ENCODE data around the gene LGR5.

The LGR5 gene

DNA sequence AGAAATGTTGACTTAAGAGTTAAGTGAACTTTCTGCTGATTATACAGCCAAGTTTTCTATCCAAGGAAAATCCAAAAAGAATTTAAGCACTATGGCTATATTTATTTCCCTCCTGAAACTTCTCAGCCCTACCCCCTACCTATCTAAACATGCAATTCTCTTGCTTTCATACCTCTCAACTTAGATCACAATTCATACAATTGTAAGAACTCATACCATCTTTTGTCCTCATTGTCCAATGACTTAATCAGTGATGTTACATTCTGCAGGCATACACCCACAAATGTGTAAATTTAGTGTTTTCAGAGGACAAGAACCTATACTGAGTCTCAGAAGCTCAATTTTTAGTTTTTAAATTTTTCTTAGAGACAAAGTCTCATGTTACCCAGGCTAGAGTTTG is 161.9 kb downstream of the LGR5 start:
- DNase-seq = no peak

DNA sequence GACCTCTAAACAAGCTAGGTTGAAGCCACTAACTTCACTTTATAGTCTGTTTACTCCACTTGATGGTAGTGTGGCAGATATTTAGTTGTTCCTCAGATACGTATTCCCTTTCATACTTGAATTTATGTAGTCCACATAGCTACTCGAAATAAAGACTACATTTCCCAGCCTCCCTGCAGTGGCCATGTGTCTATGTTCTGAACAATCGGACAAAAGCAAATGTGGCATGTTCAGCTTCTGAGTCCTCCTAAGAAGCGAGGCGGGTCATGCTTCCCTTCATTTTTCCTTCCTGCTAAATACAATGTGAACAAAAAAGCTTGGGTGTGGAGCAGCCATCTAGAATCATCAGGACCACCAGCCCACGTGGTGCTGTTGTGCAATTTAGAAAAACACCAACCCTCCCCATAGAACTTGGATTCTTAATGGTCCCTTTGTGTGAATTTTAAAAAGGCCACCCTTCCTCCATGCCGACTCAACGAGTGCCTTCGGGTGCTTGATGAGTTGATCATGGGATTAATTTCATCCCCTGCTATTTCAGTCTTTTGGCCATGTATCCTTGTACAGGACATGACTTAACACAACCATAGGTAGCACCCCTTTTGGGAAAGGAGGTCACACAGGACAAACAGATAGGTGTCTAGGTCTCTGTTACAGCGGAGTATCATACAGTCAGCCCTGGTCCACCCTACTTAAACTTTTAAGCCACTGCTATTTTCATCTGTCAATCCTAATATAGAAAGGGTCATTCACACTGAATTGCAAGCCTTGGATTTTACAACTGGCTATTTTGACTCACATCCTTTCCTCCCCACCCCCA is 163.4 kb downstream of the LGR5 start:
- no peak for DNase-seq

DNA sequence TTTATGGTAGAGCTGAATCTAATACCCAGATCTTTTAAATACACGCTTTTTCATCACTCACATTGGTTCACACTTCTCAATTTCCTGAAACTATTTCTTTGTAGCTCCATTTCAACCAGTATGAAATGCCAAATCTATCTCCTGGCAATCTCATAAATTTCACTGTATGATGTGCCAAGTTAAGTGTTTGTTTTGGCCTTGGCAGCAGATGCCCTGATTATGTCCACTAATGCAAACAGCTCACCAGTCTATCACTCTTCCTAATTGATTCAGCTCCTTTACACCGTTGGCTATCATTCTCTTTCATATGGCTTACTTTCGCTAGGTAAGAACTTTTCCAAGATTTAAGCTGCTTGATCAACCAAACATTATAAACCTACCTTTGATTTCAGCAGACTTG is 165.4 kb downstream of the LGR5 start:
- DNase-seq = no peak

DNA sequence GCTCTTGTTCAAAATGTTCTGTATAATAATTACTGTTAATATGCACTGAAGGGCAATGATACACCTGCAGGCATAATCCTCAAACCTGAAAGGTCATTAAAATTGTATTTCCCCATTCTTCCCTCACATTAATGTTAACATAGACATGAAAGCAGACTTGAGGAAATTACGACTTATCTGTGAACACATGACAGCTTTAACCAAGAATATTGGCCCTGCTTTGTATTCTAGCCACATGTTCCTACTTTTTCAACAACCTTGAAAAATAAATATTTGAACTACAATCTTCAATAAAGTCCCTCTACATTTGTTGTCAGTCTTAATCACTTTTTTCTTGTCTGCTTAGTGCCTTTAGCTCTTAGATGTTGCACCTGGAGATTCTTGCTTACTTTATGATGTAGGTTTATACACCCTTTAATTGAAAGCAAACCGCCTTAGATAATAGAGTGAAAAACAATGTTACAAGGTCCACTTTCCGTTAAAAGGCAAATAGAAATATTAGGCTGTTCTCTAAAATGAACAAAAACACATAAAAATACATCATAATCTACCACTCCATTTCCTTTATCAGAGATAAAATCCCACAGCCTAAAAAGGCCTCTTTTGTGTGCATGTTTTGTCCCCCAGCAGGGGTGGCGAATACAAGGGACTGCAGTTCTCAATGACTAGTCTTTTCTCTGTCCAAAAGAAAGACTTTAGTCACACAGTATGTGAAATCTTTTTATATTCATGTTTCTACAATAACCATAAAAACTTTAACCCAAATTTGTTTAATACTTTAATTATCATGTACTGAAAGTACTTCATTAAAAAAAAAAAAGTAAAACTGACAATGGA is 168.1 kb downstream of the LGR5 start:
- DNase-seq = no peak

DNA sequence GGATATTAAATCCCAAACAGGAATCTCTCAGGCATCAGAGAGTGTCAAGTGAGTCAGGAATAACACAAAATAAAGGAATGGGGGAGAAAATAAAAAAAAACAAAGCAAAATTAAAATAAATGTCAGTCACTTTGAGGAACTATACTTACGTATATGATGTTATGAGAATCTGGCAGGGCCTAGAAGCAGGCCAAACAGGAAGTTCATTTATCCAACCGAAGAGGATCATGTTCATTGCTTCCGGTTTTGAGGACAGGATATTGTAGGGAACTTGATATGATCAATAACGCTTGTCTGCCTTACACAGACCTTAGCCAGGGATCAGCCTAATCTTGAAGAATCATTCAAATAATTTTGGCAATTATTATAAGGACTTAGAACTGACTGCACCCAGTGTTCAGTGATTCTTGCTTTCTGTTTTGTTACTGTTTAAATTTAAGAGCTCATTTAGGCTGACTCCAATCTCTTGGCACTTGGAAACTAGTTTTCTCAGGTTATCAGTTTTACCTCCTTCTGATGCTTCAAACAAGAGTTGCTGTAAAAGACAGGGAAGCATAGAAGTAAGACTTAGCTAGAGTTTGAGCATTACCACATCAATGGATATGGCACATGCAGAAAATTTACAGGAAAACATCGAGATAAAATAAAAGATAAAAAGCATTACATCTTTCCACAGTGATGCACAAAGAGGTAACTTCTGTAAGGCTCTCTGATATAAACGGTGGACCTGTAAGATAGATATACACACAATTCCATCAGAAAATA is 170.6 kb downstream of the LGR5 start:
- DNase-seq = no peak

DNA sequence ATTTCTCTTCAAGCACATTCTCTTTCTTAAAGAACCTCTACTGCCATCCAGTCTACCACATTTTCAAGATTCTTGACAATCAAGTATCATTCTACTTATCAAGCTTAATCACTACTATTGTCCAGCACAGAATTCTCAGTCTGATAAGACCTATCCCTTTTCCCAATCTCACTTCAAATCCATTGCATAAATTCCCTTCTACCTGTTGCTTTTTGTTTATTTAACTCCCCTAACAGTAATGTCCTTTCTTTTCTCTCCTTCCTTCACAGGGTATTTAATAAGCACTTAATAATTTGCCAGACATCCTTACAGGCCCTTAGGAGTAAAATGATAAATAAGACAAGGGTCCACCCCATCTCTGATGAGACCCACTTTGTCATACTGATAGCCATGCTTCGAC is 182.3 kb downstream of the LGR5 start:
- DNase-seq = no peak

DNA sequence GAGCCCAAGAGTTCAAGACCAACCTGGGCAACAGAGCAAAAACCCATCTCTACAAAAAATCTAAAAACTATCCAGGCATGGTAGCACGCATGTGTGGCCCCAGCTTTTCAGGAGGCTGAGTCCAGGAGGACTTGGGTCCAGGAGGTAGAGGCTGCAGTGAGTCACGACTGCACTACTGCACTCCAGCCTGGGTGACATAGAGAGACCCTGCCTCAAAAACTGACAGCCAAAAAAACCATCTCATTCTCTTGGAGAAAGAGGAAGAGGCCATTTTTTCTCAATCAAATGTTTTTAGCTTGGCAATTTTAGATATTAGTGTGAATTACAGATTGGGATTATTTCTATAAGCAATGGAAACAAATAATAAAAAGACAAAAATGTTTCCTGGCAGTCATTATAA is 185.9 kb downstream of the LGR5 start:
- no peak for DNase-seq

DNA sequence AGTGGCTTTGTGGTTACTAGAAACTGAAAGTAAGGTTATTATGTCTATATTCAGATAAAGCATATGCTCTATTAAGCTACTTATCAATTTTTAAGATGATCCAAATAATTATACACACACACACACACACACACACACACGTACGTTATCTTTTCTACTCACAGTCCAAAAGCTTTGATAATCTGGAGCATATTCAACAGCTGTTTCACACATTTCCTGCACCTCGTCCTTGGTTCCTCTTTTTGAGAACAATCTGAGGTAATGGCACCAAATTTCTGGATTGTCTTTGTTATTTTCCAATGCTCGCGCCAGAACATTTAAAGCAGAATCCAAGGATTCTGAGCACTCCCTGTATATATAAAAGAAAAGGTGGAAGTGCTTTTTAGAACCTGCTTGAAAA is 186.5 kb downstream of the LGR5 start:
- no peak for DNase-seq

DNA sequence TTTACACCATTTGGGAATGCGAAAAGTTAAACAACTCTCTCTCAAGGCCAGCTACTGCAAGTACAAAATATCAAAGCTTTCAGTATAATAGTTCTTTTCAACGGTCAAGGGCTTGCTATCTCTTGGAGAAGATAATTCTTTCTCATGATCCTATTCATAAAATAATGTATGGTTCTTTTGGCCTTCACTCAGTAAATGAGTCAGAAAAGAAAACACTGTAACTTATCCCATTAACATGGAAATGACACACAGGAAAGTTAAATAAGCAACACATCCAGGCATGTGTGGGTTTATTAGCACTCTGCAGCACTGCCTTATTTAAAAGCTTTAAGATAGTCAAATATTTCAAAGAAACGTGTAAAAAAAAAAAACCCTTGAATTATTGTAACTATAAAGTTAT is 187.2 kb downstream of the LGR5 start:
- DNase-seq = no peak

DNA sequence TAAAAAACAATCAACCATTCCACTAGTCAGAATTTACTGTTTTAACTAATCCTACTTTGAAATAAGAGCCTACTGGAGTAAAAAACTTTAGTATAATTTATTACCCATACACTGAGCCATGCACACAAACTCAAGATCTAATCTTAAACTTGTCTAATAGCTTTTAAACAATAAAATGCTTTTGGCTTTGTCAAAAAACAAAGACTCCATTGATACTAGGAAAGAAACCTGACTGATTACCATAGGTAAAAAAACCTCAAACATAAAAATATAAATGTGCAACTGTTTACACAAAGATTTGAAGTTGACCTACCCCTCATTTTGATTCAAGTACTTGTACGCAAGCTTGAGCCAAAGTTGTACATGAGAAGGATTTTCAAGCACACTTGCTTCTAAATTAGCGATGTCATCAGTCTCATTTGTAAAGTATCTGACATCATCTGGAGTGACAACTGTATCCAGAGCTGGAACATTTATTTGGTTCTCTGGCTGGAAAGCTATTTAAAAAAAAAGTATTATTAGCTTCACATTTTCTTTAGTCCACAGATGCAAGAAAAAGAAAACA is 187.9 kb downstream of the LGR5 start:
- no peak for DNase-seq

Measured in activated CD8-positive, alpha-beta memory T cell treated with anti-CD3 and anti-CD28 coated beads for 24 hours (primary cell).